Liver (tissue), 9 donors: Measurements from ENCODE around the gene OSBP2. TPM values are rescaled to one million over a fixed set of nuclear protein-coding genes. Genes with fewer than 3 reads are reported as not detected.

Source experiments
- DNase-seq: peaks from one replicate; pipeline ENCODE4 v3.0.0-alpha.2; 2017; ENCODE audit warnings: low spot score
- H3K27ac ChIP-seq, 2 donors: one replicate each; pipeline ENCODE4 v1.7.0; 2013; ENCODE audit warnings: inconsistent platforms in 2 of 2, low read length in 2 of 2, control low read depth in 1 of 2, low read depth in 1 of 2, mild to moderate bottlenecking in 1 of 2
- H3K27me3 ChIP-seq, 4 donors: one replicate each; pipeline versions ENCODE4 v1.6.1 to v1.7.0; 2013; ENCODE audit warnings: low read length in 3 of 4, inconsistent platforms in 1 of 4, mild to moderate bottlenecking in 1 of 4, moderate library complexity in 1 of 4; ENCODE audit not compliant: control insufficient read depth in 4 of 4, insufficient read depth in 4 of 4
- H3K36me3 ChIP-seq, 4 donors: one replicate each; pipeline versions ENCODE4 v1.6.1 to v1.7.0; 2013; ENCODE audit warnings: low read length in 3 of 4, mild to moderate bottlenecking in 3 of 4, low read depth in 1 of 4, moderate library complexity in 1 of 4; ENCODE audit not compliant: control insufficient read depth in 4 of 4, insufficient read depth in 3 of 4
- H3K4me1 ChIP-seq, 4 donors: one replicate each; pipeline versions ENCODE4 v1.6.1 to v1.7.0; 2013; ENCODE audit warnings: low read length in 3 of 4, mild to moderate bottlenecking in 3 of 4, moderate library complexity in 1 of 4; ENCODE audit not compliant: control insufficient read depth in 4 of 4, insufficient read depth in 4 of 4
- H3K4me3 ChIP-seq, 3 donors: one replicate each; pipeline versions ENCODE4 v1.6.1 to v1.7.0; 2013; ENCODE audit warnings: low read length in 3 of 3, control low read depth in 1 of 3, low read depth in 1 of 3, mild to moderate bottlenecking in 1 of 3
- H3K9ac ChIP-seq, 2 donors: one replicate each; pipeline ENCODE4 v1.7.0; 2013; ENCODE audit warnings: low read length in 2 of 2, mild to moderate bottlenecking in 2 of 2, moderate library complexity in 2 of 2, control low read depth in 1 of 2, low read depth in 1 of 2
- H3K9me3 ChIP-seq, 4 donors: one replicate each; pipeline versions ENCODE4 v1.6.1 to v1.7.0; 2013; ENCODE audit warnings: low read length in 3 of 4; ENCODE audit not compliant: control insufficient read depth in 4 of 4
- FOXA1 ChIP-seq: IDR thresholded peaks from 2 replicates; pipeline ENCODE4 v1.6.1; 2016; ENCODE audit warnings: antibody characterized with exemption
- FOXA2 ChIP-seq: IDR thresholded peaks from 2 replicates; pipeline ENCODE4 v1.6.1; 2016; ENCODE audit warnings: antibody characterized with exemption
- GABPA ChIP-seq, 2 donors: IDR thresholded peaks in 1 of 2; conservative IDR thresholded peaks in 1 of 2; 2 replicates each; pipeline ENCODE4 v1.6.1; 2016; ENCODE audit warnings: antibody characterized with exemption in 2 of 2, mild to moderate bottlenecking in 1 of 2, moderate library complexity in 1 of 2
- HNF4A ChIP-seq, 2 donors: conservative IDR thresholded peaks; 2 replicates each; pipeline ENCODE4 v1.6.1; 2016; ENCODE audit warnings: antibody characterized with exemption in 2 of 2, mild to moderate bottlenecking in 2 of 2
- JUND ChIP-seq, 2 donors: IDR thresholded peaks; 2 replicates each; pipeline ENCODE4 v1.6.1; 2016; ENCODE audit warnings: antibody characterized with exemption in 2 of 2
- RXRA ChIP-seq, 2 donors: IDR thresholded peaks; 2 replicates each; pipeline ENCODE4 v1.6.1; 2017 to 2018; ENCODE audit warnings: antibody characterized with exemption in 2 of 2, mild to moderate bottlenecking in 1 of 2
- SP1 ChIP-seq: IDR thresholded peaks from 2 replicates; pipeline ENCODE4 v1.6.1; 2018; ENCODE audit warnings: antibody characterized with exemption, mild to moderate bottlenecking
- YY1 ChIP-seq: IDR thresholded peaks from 2 replicates; pipeline ENCODE4 v1.6.1; 2016; ENCODE audit warnings: antibody characterized with exemption, mild to moderate bottlenecking
- WGBS: extraction: QIAGEN DNeasy Blood & Tissue Kit; methylation state at CpG from one replicate; pipeline ENCODE4 v1.1.7; 2013; 5-methylcytosine and 5-hydroxymethylcytosine counted together
- polyA plus RNA-seq, 2 donors: library from polyadenylated mRNA; stranded (reverse) in 1 of 2; unstranded in 1 of 2; fragments of 200-250 nt in 1 of 2; fragments of >200 nt in 1 of 2; fragmentation: Nextera tagmentation in 1 of 2; extraction: Ambion mirVana in 1 of 2; gene quantifications; one replicate each; pipeline versions ENCODE4 v1.2.1 to v1.2.3, GENCODE V29; 2013 to 2015
- total RNA-seq, 2 donors: library from RNA; depleted of rRNA; stranded (reverse); fragments of >200 nt; gene quantifications; one replicate each; pipeline ENCODE4 v1.2.3, GENCODE V29; 2014
- TF ChIP-seq, protein P1 (sequence below): IDR thresholded peaks from 2 replicates; pipeline ENCODE4 v1.6.1; 2016; ENCODE audit warnings: antibody characterized with exemption
- TF ChIP-seq, protein P2 (sequence below): IDR thresholded peaks from 2 replicates; pipeline ENCODE4 v1.6.1; 2016; ENCODE audit warnings: antibody characterized with exemption
- TF ChIP-seq, protein P3 (sequence below): fragments of 150-350 bp; IDR thresholded peaks from 2 replicates; pipeline ENCODE4 v1.5.1; 2017; ENCODE audit warnings: improper control_type of control experiment, low read depth, low read length; ENCODE audit not compliant: missing input control
- donor health status: healthy.
- donor health status: healthy.
- donor health status: healthy.
- donor health status: healthy.
- donor health status: healthy.

OSBP2 gene
- total and polyA plus RNA-seq, 4 donors, result 0.43 to 192 (median 0.86) TPM

DNA sequence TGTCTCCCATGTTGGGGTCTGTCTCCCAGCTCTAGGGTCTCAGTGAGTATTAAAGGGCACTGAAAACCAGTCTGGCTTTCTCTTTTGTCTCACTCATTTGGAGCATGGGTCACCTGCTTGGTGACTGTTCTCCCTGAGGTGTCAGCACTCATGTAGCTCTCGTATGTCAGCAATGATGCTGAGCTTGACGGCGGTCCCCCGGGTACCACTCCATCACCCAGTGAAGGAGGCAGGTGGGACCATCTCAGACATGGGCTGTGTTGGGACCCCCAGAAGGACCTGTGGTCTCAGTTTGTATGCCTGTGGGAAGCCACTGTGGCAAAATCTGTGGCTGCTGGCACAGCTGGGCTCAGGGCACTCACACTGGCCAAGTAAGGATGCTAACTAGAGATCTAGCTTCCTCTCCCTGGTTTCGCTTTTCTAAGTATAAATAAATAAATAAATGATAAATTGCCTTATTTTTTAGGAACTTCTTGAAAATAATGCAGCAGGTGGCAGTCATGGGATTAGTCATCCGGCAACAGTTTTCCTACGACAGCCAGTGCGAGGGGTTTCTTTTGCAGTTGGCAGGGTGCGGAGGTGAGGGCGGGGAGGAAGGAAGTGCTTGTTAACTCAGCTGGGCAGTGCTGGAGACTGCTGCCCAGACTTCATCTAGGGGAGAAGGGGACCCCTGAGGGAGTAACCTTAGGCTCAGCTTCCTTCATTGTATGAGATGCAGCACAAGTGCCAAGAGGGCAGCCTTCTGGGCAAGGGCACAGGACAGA is 48.8 kb downstream of the OSBP2 start (continued):
- TF ChIP-seq YY1, result no peak
- no peak for TF ChIP-seq FOXA1
- no peak for TF ChIP-seq GABPA (IDR thresholded peaks at IDR 0.05 in 1 of 2, conservative IDR thresholded peaks at IDR 0.05 in 1 of 2)
- no peak for TF ChIP-seq RXRA (IDR thresholded peaks at IDR 0.05)
- TF ChIP-seq SP1, result no peak
- no peak for TF ChIP-seq JUND (IDR thresholded peaks at IDR 0.05)
- TF ChIP-seq, protein P1, sequence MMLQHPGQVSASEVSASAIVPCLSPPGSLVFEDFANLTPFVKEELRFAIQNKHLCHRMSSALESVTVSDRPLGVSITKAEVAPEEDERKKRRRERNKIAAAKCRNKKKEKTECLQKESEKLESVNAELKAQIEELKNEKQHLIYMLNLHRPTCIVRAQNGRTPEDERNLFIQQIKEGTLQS, result no peak

DNA sequence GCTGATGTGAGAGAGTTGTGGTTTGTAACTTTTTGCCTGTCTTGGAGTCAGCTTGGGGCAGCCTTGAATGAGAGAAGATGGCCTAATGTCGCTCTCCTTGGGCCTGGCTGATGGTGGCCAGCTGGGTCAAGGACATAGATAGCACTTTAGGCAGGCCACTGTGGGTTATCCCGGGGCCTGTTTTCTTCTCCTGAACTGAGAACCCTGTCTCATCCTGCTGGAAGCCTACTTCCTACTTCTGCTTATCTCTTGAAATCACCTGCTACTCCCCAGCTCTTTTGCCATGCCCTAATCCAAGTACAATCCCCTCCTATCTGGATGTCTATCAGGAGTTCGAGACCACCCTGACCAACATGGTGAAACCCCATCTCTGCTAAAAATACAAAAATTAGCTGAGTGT is 49.5 kb downstream of the OSBP2 start:
- Histone ChIP-seq H3K9ac (no peak overlapping the region), H3K4me3 (no peak overlapping the region), H3K9me3 (no peaks in the 10 kb centered on the region), H3K4me1 (no peaks in the 10 kb centered on the region), H3K27ac (no peak overlapping the region), H3K27me3 (no peaks in the 10 kb centered on the region), H3K36me3 (no peaks in the 10 kb centered on the region)
- no peak for DNase-seq
- WGBS, result 85% methylated on average over 3 of the region's 3 CpGs
- TF ChIP-seq SP1 (no peak), FOXA1 (no peak)
- TF ChIP-seq, protein P2, sequence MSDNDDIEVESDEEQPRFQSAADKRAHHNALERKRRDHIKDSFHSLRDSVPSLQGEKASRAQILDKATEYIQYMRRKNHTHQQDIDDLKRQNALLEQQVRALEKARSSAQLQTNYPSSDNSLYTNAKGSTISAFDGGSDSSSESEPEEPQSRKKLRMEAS, result no peak
- TF ChIP-seq, protein P3, sequence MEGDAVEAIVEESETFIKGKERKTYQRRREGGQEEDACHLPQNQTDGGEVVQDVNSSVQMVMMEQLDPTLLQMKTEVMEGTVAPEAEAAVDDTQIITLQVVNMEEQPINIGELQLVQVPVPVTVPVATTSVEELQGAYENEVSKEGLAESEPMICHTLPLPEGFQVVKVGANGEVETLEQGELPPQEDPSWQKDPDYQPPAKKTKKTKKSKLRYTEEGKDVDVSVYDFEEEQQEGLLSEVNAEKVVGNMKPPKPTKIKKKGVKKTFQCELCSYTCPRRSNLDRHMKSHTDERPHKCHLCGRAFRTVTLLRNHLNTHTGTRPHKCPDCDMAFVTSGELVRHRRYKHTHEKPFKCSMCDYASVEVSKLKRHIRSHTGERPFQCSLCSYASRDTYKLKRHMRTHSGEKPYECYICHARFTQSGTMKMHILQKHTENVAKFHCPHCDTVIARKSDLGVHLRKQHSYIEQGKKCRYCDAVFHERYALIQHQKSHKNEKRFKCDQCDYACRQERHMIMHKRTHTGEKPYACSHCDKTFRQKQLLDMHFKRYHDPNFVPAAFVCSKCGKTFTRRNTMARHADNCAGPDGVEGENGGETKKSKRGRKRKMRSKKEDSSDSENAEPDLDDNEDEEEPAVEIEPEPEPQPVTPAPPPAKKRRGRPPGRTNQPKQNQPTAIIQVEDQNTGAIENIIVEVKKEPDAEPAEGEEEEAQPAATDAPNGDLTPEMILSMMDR, result no peak

- Histone ChIP-seq H3K36me3 (no peaks in the 10 kb centered on the region), H3K4me1 (no peaks in the 10 kb centered on the region), H3K9ac (no peak overlapping the region), H3K4me3 (no peak overlapping the region), H3K9me3 (no peaks in the 10 kb centered on the region), H3K27me3 (no peaks in the 10 kb centered on the region), H3K27ac (no peak overlapping the region)
- TF ChIP-seq HNF4A (conservative IDR thresholded peaks at IDR 0.05), result no peak
- DNase-seq, result no peak
- 81% methylated on average over 7 of the region's 7 CpGs for WGBS
Measured at GRCh38 chr22:30747493-30747892, 52.8 kb downstream of the OSBP2 start.

GRCh38 chr22:30749272-30749671 is 54.6 kb downstream of the OSBP2 start:
- Histone ChIP-seq H3K9me3 (no peaks in the 10 kb centered on the region), H3K4me1 (no peaks in the 10 kb centered on the region), H3K36me3 (no peaks in the 10 kb centered on the region), H3K27me3 (no peaks in the 10 kb centered on the region), H3K9ac (no peak overlapping the region), H3K27ac (no peak overlapping the region), H3K4me3 (no peak overlapping the region)
- WGBS, result 78% methylated on average over 3 of the region's 3 CpGs
- DNase-seq, result no peak
- no peak for TF ChIP-seq SP1
- no peak for TF ChIP-seq HNF4A (conservative IDR thresholded peaks at IDR 0.05)
- TF ChIP-seq, protein P3, result no peak
- TF ChIP-seq FOXA2, result no peak
